HEK293 (cell line): ENCODE data around the gene PPRC1.
A peak's percentile ranks its signal among the peaks of the same experiment; 100 is the strongest.

Experiments used
- BCL11B ChIP-seq: fragments of 450-650 bp; formaldehyde crosslinking; IDR thresholded peaks from 2 replicates; pipeline ENCODE4 v1.5.1; 2016; ENCODE audit warnings: low read depth, missing biosample characterization, missing genetic modification characterization
- SP7 ChIP-seq: fragments of 450-650 bp; formaldehyde crosslinking; IDR thresholded peaks from 2 replicates; pipeline ENCODE4 v1.5.1; 2016; ENCODE audit warnings: missing biosample characterization, missing genetic modification characterization
- ZFHX2 ChIP-seq: fragments of 450-650 bp; formaldehyde crosslinking; conservative IDR thresholded peaks from 2 replicates; pipeline ENCODE4 v1.5.1; 2016; ENCODE audit warnings: missing biosample characterization, missing genetic modification characterization
- ZNF112 ChIP-seq: fragments of 450-650 bp; formaldehyde crosslinking; IDR thresholded peaks from 2 replicates; pipeline ENCODE4 v1.5.0; 2017; ENCODE audit warnings: missing biosample characterization, missing genetic modification characterization
- ZNF114 ChIP-seq: fragments of 450-650 bp; formaldehyde crosslinking; IDR thresholded peaks from 2 replicates; pipeline ENCODE4 v1.5.0; 2017; ENCODE audit warnings: missing biosample characterization, missing genetic modification characterization
- ZNF121 ChIP-seq: fragments of 450-650 bp; formaldehyde crosslinking; IDR thresholded peaks from 2 replicates; pipeline ENCODE4 v1.5.1; 2016; ENCODE audit warnings: missing biosample characterization, missing genetic modification characterization
- ZNF138 ChIP-seq: fragments of 450-650 bp; formaldehyde crosslinking; IDR thresholded peaks from 2 replicates; pipeline ENCODE4 v1.5.1; 2016; ENCODE audit warnings: missing biosample characterization, missing genetic modification characterization, borderline replicate concordance
- ZNF19 ChIP-seq: fragments of 450-650 bp; formaldehyde crosslinking; IDR thresholded peaks from 2 replicates; pipeline ENCODE4; 2016; ENCODE audit warnings: missing biosample characterization, missing genetic modification characterization, low read depth
- ZNF24 ChIP-seq: fragments of 450-650 bp; formaldehyde crosslinking; IDR thresholded peaks from 2 replicates; pipeline ENCODE4 v1.5.1; 2016; ENCODE audit warnings: missing biosample characterization, missing genetic modification characterization
- ZNF302 ChIP-seq: fragments of 450-650 bp; formaldehyde crosslinking; IDR thresholded peaks from 2 replicates; pipeline ENCODE4 v1.5.1; 2016; ENCODE audit warnings: missing biosample characterization, missing genetic modification characterization, low read depth
- ZNF510 ChIP-seq: fragments of 450-650 bp; formaldehyde crosslinking; IDR thresholded peaks from 2 replicates; pipeline ENCODE4 v1.5.1; 2018; ENCODE audit warnings: mild to moderate bottlenecking, missing genetic modification characterization, missing biosample characterization; ENCODE audit not compliant: insufficient replicate concordance
- ZNF600 ChIP-seq: fragments of 450-650 bp; formaldehyde crosslinking; IDR thresholded peaks from 2 replicates; pipeline ENCODE4 v1.5.1; 2016; ENCODE audit warnings: missing biosample characterization, missing genetic modification characterization
- ZNF768 ChIP-seq: fragments of 450-650 bp; formaldehyde crosslinking; IDR thresholded peaks from 2 replicates; pipeline ENCODE4 v1.5.1; 2018; ENCODE audit warnings: missing biosample characterization, mild to moderate bottlenecking, missing genetic modification characterization
- TF ChIP-seq, protein P1 (sequence below): fragments of 450-650 bp; formaldehyde crosslinking; IDR thresholded peaks from 2 replicates; pipeline ENCODE4 v1.5.1; 2017; ENCODE audit warnings: missing biosample characterization, missing genetic modification characterization
- TF ChIP-seq, protein P2 (sequence below): fragments of 450-650 bp; formaldehyde crosslinking; IDR thresholded peaks from 2 replicates; pipeline ENCODE4 v1.5.1; 2016; ENCODE audit warnings: missing biosample characterization, missing genetic modification characterization, borderline replicate concordance
- TF ChIP-seq, protein P3 (sequence below): fragments of 450-650 bp; formaldehyde crosslinking; conservative IDR thresholded peaks from 2 replicates; pipeline ENCODE4 v1.5.1; 2016; ENCODE audit warnings: low read depth, missing biosample characterization, missing genetic modification characterization
- TF ChIP-seq, protein P4 (sequence below): fragments of 450-650 bp; formaldehyde crosslinking; IDR thresholded peaks from 2 replicates; pipeline ENCODE4 v1.5.1; 2016; ENCODE audit warnings: missing biosample characterization, missing genetic modification characterization
- TF ChIP-seq, protein P5 (sequence below): fragments of 450-650 bp; formaldehyde crosslinking; IDR thresholded peaks from 2 replicates; pipeline ENCODE4 v1.5.1; 2016; ENCODE audit warnings: missing biosample characterization, missing genetic modification characterization
- TF ChIP-seq, protein P6 (sequence below): fragments of 450-650 bp; formaldehyde crosslinking; IDR thresholded peaks from 2 replicates; pipeline ENCODE4 v1.5.1; 2017; ENCODE audit warnings: missing biosample characterization, missing genetic modification characterization
- TF ChIP-seq, protein P7 (sequence below): fragments of 450-650 bp; formaldehyde crosslinking; IDR thresholded peaks from 2 replicates; pipeline ENCODE4 v1.5.1; 2016; ENCODE audit warnings: missing biosample characterization, missing genetic modification characterization, borderline replicate concordance

Gene PPRC1

DNA sequence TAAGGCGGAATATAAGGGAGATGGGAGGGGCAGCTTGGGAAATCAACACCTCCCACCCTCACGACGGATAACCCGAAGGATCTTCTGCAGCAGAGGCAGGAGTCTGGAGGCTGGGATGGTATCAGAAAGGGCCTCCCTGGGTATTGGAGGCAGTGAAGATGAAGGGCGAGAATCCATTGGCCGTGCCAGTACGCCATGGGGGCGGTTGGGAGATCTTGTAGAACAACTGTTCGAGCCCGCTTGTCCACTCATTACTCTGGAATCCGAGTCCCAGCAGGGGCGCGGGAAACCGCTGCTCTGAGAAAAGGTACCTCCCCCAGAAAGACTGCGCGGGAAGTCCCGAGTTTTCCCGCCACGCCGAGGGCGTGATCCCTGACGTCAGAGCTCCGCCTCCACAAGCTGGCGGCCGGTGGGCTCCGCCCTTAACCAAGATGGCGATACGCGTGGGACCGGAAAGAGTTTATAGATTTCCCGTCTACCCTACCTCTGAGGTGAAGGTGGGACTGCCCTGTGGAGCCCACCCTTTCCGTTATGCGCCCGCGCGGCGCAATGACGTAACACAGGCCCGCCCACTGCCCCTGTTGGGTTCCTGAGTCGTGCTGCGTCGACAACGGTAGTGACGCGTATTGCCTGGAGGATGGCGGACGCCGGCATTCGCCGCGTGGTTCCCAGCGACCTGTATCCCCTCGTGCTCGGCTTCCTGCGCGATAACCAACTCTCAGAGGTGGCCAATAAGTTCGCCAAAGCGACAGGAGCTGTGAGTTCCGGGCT, 19.1 kb downstream of the PPRC1 start, which contains the start of gene NOLC1 (continued):
- TF ChIP-seq, protein P1, sequence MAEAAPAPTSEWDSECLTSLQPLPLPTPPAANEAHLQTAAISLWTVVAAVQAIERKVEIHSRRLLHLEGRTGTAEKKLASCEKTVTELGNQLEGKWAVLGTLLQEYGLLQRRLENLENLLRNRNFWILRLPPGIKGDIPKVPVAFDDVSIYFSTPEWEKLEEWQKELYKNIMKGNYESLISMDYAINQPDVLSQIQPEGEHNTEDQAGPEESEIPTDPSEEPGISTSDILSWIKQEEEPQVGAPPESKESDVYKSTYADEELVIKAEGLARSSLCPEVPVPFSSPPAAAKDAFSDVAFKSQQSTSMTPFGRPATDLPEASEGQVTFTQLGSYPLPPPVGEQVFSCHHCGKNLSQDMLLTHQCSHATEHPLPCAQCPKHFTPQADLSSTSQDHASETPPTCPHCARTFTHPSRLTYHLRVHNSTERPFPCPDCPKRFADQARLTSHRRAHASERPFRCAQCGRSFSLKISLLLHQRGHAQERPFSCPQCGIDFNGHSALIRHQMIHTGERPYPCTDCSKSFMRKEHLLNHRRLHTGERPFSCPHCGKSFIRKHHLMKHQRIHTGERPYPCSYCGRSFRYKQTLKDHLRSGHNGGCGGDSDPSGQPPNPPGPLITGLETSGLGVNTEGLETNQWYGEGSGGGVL (tag by site-specific recombination) = peak; percentile 87
- TF ChIP-seq, protein P2, sequence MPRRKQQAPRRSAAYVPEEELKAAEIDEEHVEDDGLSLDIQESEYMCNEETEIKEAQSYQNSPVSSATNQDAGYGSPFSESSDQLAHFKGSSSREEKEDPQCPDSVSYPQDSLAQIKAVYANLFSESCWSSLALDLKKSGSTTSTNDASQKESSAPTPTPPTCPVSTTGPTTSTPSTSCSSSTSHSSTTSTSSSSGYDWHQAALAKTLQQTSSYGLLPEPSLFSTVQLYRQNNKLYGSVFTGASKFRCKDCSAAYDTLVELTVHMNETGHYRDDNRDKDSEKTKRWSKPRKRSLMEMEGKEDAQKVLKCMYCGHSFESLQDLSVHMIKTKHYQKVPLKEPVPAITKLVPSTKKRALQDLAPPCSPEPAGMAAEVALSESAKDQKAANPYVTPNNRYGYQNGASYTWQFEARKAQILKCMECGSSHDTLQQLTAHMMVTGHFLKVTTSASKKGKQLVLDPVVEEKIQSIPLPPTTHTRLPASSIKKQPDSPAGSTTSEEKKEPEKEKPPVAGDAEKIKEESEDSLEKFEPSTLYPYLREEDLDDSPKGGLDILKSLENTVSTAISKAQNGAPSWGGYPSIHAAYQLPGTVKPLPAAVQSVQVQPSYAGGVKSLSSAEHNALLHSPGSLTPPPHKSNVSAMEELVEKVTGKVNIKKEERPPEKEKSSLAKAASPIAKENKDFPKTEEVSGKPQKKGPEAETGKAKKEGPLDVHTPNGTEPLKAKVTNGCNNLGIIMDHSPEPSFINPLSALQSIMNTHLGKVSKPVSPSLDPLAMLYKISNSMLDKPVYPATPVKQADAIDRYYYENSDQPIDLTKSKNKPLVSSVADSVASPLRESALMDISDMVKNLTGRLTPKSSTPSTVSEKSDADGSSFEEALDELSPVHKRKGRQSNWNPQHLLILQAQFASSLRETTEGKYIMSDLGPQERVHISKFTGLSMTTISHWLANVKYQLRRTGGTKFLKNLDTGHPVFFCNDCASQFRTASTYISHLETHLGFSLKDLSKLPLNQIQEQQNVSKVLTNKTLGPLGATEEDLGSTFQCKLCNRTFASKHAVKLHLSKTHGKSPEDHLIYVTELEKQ = peak; percentile 63; the same call in 1 of the 2 replicates
- TF ChIP-seq, protein P3, sequence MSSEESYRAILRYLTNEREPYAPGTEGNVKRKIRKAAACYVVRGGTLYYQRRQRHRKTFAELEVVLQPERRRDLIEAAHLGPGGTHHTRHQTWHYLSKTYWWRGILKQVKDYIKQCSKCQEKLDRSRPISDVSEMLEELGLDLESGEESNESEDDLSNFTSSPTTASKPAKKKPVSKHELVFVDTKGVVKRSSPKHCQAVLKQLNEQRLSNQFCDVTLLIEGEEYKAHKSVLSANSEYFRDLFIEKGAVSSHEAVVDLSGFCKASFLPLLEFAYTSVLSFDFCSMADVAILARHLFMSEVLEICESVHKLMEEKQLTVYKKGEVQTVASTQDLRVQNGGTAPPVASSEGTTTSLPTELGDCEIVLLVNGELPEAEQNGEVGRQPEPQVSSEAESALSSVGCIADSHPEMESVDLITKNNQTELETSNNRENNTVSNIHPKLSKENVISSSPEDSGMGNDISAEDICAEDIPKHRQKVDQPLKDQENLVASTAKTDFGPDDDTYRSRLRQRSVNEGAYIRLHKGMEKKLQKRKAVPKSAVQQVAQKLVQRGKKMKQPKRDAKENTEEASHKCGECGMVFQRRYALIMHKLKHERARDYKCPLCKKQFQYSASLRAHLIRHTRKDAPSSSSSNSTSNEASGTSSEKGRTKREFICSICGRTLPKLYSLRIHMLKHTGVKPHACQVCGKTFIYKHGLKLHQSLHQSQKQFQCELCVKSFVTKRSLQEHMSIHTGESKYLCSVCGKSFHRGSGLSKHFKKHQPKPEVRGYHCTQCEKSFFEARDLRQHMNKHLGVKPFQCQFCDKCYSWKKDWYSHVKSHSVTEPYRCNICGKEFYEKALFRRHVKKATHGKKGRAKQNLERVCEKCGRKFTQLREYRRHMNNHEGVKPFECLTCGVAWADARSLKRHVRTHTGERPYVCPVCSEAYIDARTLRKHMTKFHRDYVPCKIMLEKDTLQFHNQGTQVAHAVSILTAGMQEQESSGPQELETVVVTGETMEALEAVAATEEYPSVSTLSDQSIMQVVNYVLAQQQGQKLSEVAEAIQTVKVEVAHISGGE (tag by site-specific recombination) = peak; percentile 93
- TF ChIP-seq ZNF600 (tag by site-specific recombination) (peak; percentile 65; the same call in 1 of the 2 replicates), ZNF138 (tag by site-specific recombination) (no peak), ZNF112 (tag by site-specific recombination) (no peak), ZNF121 (tag by site-specific recombination) (no peak; the same call in 1 of the 2 replicates), ZFHX2 (peak; percentile 96), ZNF114 (no peak), ZNF24 (peak; percentile 81; the same call in 1 of the 2 replicates), ZNF19 (no peak), BCL11B (tag by site-specific recombination) (peak; percentile 49; the same call in 1 of the 2 replicates), ZNF510 (tag by site-specific recombination) (no peak), ZNF302 (tag by site-specific recombination) (no peak), ZNF768 (no peak), SP7 (tag by site-specific recombination) (peak; percentile 85)
- TF ChIP-seq, protein P4, sequence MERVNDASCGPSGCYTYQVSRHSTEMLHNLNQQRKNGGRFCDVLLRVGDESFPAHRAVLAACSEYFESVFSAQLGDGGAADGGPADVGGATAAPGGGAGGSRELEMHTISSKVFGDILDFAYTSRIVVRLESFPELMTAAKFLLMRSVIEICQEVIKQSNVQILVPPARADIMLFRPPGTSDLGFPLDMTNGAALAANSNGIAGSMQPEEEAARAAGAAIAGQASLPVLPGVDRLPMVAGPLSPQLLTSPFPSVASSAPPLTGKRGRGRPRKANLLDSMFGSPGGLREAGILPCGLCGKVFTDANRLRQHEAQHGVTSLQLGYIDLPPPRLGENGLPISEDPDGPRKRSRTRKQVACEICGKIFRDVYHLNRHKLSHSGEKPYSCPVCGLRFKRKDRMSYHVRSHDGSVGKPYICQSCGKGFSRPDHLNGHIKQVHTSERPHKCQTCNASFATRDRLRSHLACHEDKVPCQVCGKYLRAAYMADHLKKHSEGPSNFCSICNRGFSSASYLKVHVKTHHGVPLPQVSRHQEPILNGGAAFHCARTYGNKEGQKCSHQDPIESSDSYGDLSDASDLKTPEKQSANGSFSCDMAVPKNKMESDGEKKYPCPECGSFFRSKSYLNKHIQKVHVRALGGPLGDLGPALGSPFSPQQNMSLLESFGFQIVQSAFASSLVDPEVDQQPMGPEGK = peak; percentile 93
- TF ChIP-seq, protein P5, sequence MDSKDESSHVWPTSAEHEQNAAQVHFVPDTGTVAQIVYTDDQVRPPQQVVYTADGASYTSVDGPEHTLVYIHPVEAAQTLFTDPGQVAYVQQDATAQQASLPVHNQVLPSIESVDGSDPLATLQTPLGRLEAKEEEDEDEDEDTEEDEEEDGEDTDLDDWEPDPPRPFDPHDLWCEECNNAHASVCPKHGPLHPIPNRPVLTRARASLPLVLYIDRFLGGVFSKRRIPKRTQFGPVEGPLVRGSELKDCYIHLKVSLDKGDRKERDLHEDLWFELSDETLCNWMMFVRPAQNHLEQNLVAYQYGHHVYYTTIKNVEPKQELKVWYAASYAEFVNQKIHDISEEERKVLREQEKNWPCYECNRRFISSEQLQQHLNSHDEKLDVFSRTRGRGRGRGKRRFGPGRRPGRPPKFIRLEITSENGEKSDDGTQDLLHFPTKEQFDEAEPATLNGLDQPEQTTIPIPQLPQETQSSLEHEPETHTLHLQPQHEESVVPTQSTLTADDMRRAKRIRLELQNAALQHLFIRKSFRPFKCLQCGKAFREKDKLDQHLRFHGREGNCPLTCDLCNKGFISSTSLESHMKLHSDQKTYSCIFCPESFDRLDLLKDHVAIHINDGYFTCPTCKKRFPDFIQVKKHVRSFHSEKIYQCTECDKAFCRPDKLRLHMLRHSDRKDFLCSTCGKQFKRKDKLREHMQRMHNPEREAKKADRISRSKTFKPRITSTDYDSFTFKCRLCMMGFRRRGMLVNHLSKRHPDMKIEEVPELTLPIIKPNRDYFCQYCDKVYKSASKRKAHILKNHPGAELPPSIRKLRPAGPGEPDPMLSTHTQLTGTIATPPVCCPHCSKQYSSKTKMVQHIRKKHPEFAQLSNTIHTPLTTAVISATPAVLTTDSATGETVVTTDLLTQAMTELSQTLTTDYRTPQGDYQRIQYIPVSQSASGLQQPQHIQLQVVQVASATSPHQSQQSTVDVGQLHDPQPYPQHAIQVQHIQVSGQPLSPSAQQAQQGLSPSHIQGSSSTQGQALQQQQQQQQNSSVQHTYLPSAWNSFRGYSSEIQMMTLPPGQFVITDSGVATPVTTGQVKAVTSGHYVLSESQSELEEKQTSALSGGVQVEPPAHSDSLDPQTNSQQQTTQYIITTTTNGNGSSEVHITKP = peak; percentile 98
- TF ChIP-seq, protein P6, sequence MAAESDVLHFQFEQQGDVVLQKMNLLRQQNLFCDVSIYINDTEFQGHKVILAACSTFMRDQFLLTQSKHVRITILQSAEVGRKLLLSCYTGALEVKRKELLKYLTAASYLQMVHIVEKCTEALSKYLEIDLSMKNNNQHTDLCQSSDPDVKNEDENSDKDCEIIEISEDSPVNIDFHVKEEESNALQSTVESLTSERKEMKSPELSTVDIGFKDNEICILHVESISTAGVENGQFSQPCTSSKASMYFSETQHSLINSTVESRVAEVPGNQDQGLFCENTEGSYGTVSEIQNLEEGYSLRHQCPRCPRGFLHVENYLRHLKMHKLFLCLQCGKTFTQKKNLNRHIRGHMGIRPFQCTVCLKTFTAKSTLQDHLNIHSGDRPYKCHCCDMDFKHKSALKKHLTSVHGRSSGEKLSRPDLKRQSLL (tag by site-specific recombination) = 0 out of 2 replicates have a peak, but pooled peaks have one; percentile 23
- TF ChIP-seq, protein P7, sequence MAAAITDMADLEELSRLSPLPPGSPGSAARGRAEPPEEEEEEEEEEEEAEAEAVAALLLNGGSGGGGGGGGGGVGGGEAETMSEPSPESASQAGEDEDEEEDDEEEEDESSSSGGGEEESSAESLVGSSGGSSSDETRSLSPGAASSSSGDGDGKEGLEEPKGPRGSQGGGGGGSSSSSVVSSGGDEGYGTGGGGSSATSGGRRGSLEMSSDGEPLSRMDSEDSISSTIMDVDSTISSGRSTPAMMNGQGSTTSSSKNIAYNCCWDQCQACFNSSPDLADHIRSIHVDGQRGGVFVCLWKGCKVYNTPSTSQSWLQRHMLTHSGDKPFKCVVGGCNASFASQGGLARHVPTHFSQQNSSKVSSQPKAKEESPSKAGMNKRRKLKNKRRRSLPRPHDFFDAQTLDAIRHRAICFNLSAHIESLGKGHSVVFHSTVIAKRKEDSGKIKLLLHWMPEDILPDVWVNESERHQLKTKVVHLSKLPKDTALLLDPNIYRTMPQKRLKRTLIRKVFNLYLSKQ = no peak
